Lower lobe of right lung (tissue), 2 donors: ENCODE results near the gene PRMT7. TPM values are rescaled to one million over a fixed set of nuclear protein-coding genes. Genes with fewer than 3 reads are reported as not detected.

ENCODE experiments used
- ATAC-seq, 2 donors: fragments of 200-7000 bp; cut with Tn5 transposase; one replicate each; pipeline ENCODE4 v1.9.1; 2020 to 2022; ENCODE audit warnings: mild to moderate bottlenecking in 2 of 2, moderate library complexity in 2 of 2
- DNase-seq: peaks from one replicate; pipeline ENCODE4 v3.0.0-alpha.2; 2020
- H3K27ac ChIP-seq: fragments of 200-600 bp; one replicate; pipeline ENCODE4 v1.8.0; 2022
- H3K27me3 ChIP-seq: fragments of 200-600 bp; one replicate; pipeline ENCODE4 v1.8.0; 2022; ENCODE audit warnings: low read depth
- H3K36me3 ChIP-seq: fragments of 200-600 bp; one replicate; pipeline ENCODE4 v1.8.0; 2022; ENCODE audit warnings: mild to moderate bottlenecking
- H3K4me1 ChIP-seq: fragments of 200-600 bp; one replicate; pipeline ENCODE4 v1.8.0; 2022
- H3K4me3 ChIP-seq: fragments of 200-600 bp; one replicate; pipeline ENCODE4 v1.8.0; 2022; ENCODE audit warnings: mild to moderate bottlenecking
- H3K9me3 ChIP-seq: fragments of 200-600 bp; one replicate; pipeline ENCODE4 v1.8.0; 2022
- intact Hi-C: fragments of 100-400 bp; cut with DNase I; formaldehyde crosslinking; loops from one replicate; pipeline ENCODE4 v1.11.0; 2022
- total RNA-seq: library from RNA; stranded (reverse); fragmentation: NEBNext Ultra II Directional; extraction: Animal tissue kit (Norgen Biotek cat#: 25700); gene quantifications from one replicate; pipeline ENCODE4 v1.2.1, GENCODE V29; 2021
- TF ChIP-seq, protein P1 (sequence below): fragments of 200-600 bp; IDR thresholded peaks from one replicate; pipeline ENCODE4 v1.8.0; 2022; ENCODE audit warnings: antibody characterized with exemption, mild to moderate bottlenecking
- donor health status: DM: no; HTN: yes; CAD: no; lungs with severe emphysema.

The PRMT7 gene
- total RNA-seq, 1 donor from 2014 or later, result 36.1 TPM

DNA sequence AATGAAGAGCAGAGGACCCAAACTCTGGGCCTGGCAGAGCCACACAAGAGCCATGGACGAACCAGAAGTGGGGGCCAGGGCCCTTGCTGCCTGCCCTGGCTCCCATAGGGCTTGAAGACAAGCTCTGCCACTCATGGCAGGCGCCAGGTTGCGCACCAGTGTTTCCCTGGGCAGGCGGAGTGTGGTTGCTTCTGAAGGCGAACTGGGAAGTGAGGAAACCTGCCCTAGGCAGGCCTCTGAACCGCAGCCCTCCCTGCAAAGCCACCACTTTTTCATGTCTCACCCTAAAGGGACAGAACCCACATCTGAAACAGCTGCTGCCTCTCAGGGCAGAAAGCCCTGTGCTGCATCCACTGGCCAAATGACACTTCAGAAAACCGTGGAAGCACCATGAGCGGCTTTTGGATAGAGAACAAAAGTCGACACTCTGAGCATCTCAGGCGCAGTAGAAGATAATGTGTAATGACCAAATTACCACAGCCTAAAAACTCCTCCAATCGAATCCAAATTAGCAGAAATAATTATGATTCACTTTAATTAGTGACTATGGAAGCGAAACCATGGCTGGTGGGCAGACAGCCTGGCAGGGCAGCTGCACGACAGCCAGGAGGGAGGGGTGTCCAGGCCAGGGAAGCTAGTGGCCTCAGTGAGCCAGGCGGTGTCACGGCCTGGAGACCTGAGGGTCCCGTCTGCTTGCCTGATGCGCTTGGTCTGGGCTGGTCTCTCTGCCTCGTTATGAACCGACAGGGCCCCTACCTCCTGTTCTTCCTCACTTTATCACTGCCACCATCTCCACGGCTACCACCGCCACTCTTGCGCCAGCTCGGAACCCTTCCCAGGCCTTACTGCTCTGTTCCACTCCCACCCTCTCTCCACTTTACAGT lies 59.1 kb downstream of the PRMT7 start:
- peak; percentile 46 for DNase-seq
- intact Hi-C loops, result no loop called here
- Histone ChIP-seq H3K4me1 (peaks cover 13% of the 10 kb centered on the region), H3K36me3 (no peaks in the 10 kb centered on the region), H3K9me3 (no peaks in the 10 kb centered on the region), H3K27ac (no peak overlapping the region), H3K27me3 (no peaks in the 10 kb centered on the region), H3K4me3 (no peak overlapping the region)
- no peak for ATAC-seq
- TF ChIP-seq, protein P1, sequence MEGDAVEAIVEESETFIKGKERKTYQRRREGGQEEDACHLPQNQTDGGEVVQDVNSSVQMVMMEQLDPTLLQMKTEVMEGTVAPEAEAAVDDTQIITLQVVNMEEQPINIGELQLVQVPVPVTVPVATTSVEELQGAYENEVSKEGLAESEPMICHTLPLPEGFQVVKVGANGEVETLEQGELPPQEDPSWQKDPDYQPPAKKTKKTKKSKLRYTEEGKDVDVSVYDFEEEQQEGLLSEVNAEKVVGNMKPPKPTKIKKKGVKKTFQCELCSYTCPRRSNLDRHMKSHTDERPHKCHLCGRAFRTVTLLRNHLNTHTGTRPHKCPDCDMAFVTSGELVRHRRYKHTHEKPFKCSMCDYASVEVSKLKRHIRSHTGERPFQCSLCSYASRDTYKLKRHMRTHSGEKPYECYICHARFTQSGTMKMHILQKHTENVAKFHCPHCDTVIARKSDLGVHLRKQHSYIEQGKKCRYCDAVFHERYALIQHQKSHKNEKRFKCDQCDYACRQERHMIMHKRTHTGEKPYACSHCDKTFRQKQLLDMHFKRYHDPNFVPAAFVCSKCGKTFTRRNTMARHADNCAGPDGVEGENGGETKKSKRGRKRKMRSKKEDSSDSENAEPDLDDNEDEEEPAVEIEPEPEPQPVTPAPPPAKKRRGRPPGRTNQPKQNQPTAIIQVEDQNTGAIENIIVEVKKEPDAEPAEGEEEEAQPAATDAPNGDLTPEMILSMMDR, result no peak

DNA sequence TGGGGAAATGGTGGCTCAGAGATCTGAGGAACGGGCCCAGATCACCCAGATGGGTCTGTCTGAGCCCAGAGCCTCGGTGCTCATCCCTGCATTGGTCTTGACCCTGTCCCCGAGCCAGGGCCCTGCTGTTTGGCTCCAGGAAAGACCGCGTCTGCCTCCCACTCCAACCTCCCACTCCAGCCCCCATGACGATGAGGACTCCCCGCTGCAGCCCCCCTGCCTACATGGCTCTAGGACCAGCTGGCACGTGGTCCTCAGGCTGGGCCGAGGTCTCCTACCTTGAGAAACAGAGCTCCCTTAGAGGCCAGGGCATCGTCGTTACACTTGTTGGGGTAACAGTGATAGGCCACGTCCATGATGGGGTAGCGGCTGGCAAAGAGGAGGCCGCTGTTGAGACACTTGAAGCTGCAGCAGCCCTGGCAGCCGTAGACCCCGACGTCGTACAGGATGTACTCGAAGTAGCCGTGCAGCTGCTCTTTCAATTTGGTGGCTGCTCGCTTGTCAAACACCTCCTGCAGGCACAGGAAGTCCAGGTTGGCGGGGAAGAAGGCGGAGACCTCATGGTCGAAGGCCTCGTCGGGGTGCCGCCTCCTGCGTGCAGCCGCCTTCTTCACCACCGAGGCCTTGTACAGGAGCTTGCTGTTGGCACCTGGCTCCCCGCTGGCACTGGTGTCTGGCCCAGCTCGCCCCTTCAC lies 59.9 kb downstream of the PRMT7 start:
- DNase-seq, result peak; percentile 47

DNA sequence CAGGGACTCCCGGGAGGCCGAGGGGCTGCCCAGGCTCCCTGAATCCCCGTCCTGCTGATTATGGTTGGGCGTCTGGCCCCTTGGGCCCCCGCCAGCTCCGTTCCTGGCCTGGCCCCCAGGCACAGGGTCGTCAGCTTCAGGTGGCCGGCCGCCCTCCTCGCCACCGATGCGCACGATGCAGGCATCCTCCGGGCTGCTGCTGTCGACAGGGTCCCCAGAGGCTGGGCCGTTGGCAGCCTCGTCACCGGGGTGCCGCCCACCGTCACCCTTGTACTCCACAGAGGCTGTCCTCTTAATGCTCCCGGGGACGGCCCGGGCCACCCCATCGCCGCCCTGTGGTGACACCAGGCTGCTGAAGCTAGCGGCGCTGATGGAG lies 60.4 kb downstream of the PRMT7 start:
- Histone ChIP-seq H3K27ac (no peak overlapping the region), H3K36me3 (no peaks in the 10 kb centered on the region), H3K9me3 (no peaks in the 10 kb centered on the region), H3K4me1 (peaks cover 6% of the 10 kb centered on the region), H3K27me3 (no peaks in the 10 kb centered on the region), H3K4me3 (no peak overlapping the region)
- DNase-seq, result no peak
- intact Hi-C loops, result no loop called here
- ATAC-seq, result no peak
- TF ChIP-seq, protein P1, result no peak

More for the DNA sequence above, 59.9 kb downstream of the PRMT7 start:
- Histone ChIP-seq H3K27ac (no peak overlapping the region), H3K9me3 (no peaks in the 10 kb centered on the region), H3K4me1 (peaks cover 6% of the 10 kb centered on the region), H3K36me3 (no peaks in the 10 kb centered on the region), H3K27me3 (no peaks in the 10 kb centered on the region), H3K4me3 (no peak overlapping the region)
- no peak for ATAC-seq
- TF ChIP-seq, protein P1, result no peak
- intact Hi-C loops, result no loop called here

- no peaks in the 10 kb centered on the region for H3K9me3 ChIP-seq
- peak; percentile 38 for DNase-seq
- H3K36me3 ChIP-seq, result no peaks in the 10 kb centered on the region
- no peak overlapping the region for H3K27ac ChIP-seq
- no peak overlapping the region for H3K4me3 ChIP-seq
- intact Hi-C loops, result no loop called here
- H3K4me1 ChIP-seq, result peaks cover 3% of the 10 kb centered on the region
- TF ChIP-seq, protein P1, result no peak
- H3K27me3 ChIP-seq, result no peaks in the 10 kb centered on the region
- ATAC-seq, result no peak
Observed at GRCh38 chr16:68371706-68372380, 61.0 kb downstream of the PRMT7 start.

DNA sequence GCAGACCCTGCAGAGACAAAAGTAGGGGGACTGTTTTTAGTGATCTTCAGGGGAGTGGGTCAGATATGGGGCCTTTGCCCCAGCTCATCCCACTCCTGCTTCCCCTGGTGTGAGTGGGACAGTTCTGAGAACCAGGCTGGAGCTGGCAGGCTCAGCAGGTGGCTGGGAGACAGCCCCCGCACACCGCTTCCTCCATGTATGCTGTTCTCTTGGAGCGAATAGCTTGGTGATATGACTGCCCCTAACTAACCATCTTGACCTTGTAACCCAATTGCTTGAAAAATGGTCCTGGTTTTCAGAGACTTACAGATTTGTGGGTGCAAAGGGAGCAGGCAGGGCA lies 61.5 kb downstream of the PRMT7 start:
- no peak overlapping the region for H3K4me3 ChIP-seq
- ATAC-seq, result no peak
- intact Hi-C loops, result no loop called here

More for the DNA sequence above, 61.5 kb downstream of the PRMT7 start:
- H3K4me1 ChIP-seq, result no peaks in the 10 kb centered on the region
- no peaks in the 10 kb centered on the region for H3K9me3 ChIP-seq
- no peak for DNase-seq
- TF ChIP-seq, protein P1, result no peak
- H3K36me3 ChIP-seq, result no peaks in the 10 kb centered on the region
- no peak overlapping the region for H3K27ac ChIP-seq
- H3K27me3 ChIP-seq, result no peaks in the 10 kb centered on the region
